CMK (cell line): ENCODE results near the gene LRP8.

Source experiments
- DNase-seq: peaks from one replicate; pipeline ENCODE4 v3.0.0-alpha.2; 2010; ENCODE audit warnings: low read depth

The LRP8 gene

GRCh38 chr1:53321776-53322602 is 5.9 kb downstream of the LRP8 start:
- DNase-seq = no peak

- DNase-seq = no peak
Measured at GRCh38 chr1:53321366-53321765, 6.5 kb downstream of the LRP8 start.

GRCh38 chr1:53320646-53321045 is 7.2 kb downstream of the LRP8 start:
- no peak for DNase-seq

GRCh38 chr1:53319296-53320101 is 8.4 kb downstream of the LRP8 start:
- DNase-seq = no peak

GRCh38 chr1:53317646-53318539 is 10.0 kb downstream of the LRP8 start:
- DNase-seq = no peak

- no peak for DNase-seq
Measured at GRCh38 chr1:53316766-53317581, 10.9 kb downstream of the LRP8 start.

GRCh38 chr1:53316424-53316765 is 11.5 kb downstream of the LRP8 start:
- DNase-seq = no peak

GRCh38 chr1:53315456-53316423 is 12.1 kb downstream of the LRP8 start:
- no peak for DNase-seq

- no peak for DNase-seq
Measured at GRCh38 chr1:53315046-53315445, 12.8 kb downstream of the LRP8 start.

- DNase-seq = no peak
Measured at GRCh38 chr1:53314606-53315005, 13.3 kb downstream of the LRP8 start.

- DNase-seq = no peak
Measured at GRCh38 chr1:53314096-53314495, 13.8 kb downstream of the LRP8 start.

- no peak for DNase-seq
Measured at GRCh38 chr1:53313556-53313955, 14.3 kb downstream of the LRP8 start.

- DNase-seq = no peak
Measured at GRCh38 chr1:53311702-53312305, 16.1 kb downstream of the LRP8 start.

- no peak for DNase-seq
Measured at GRCh38 chr1:53310847-53311681, 16.8 kb downstream of the LRP8 start.

GRCh38 chr1:53309802-53310201 is 18.1 kb downstream of the LRP8 start:
- DNase-seq = no peak

GRCh38 chr1:53308506-53308905 is 19.4 kb downstream of the LRP8 start:
- DNase-seq = no peak

- DNase-seq = no peak
Measured at GRCh38 chr1:53307037-53307436, 20.8 kb downstream of the LRP8 start.

GRCh38 chr1:53306168-53306567 is 21.7 kb downstream of the LRP8 start:
- no peak for DNase-seq

GRCh38 chr1:53305650-53306049 is 22.2 kb downstream of the LRP8 start:
- no peak for DNase-seq
